Measurements from ENCODE around the gene COPE. TPM values are rescaled to one million over a fixed set of nuclear protein-coding genes. Genes with fewer than 3 reads are reported as not detected.

COPE gene
- total RNA-seq, 4 donors from 2014 or later: 169 to 229 (median 203) TPM

- Histone ChIP-seq H3K27ac (no peak overlapping the region), H3K27me3 (no peaks in the 10 kb centered on the region), H3K36me3 (no peaks in the 10 kb centered on the region), H3K4me1 (no peaks in the 10 kb centered on the region), H3K9me3 (no peaks in the 10 kb centered on the region), H3K4me3 (no peak overlapping the region)
- in situ Hi-C loops (cut with MboI; ENCODE audit: low sequenced_read_pairs in 4 of 4): no loop called here
- intact Hi-C loops (cut with DNase I; ENCODE audit: low total_unique reads): no loop called here
- ATAC-seq (no peak), DNase-seq (no peak)
- no peak for TF ChIP-seq CTCF (IDR thresholded peaks at IDR 0.05 in 4 of 5, conservative IDR thresholded peaks at IDR 0.05 in 1 of 5)
- TF ChIP-seq POLR2A (IDR thresholded peaks at IDR 0.05): no peak
These were observed 35.5 kb downstream of the COPE start for GRCh38 chr19:18883526-18884304.

GRCh38 chr19:18881491-18881890 is 37.7 kb downstream of the COPE start:
- H3K36me3 ChIP-seq: peaks cover 0 to 4% of the 10 kb centered on the region in 2 donors
- no peak overlapping the region for H3K27ac ChIP-seq
- H3K9me3 ChIP-seq: no peaks in the 10 kb centered on the region
- DNase-seq (no peak), ATAC-seq (no peak)
- TF ChIP-seq POLR2A (IDR thresholded peaks at IDR 0.05) (no peak), CTCF (IDR thresholded peaks at IDR 0.05 in 4 of 5, conservative IDR thresholded peaks at IDR 0.05 in 1 of 5) (no peak)
- no peaks in the 10 kb centered on the region for H3K27me3 ChIP-seq
- intact Hi-C loops (cut with DNase I; ENCODE audit: low total_unique reads): no loop called here
- in situ Hi-C loops (cut with MboI; ENCODE audit: low sequenced_read_pairs in 4 of 4): no loop called here
- H3K4me3 ChIP-seq: no peak overlapping the region
- H3K4me1 ChIP-seq: no peaks in the 10 kb centered on the region

- TF ChIP-seq POLR2A (IDR thresholded peaks at IDR 0.05): no peak
- no peak for TF ChIP-seq CTCF (IDR thresholded peaks at IDR 0.05 in 4 of 5, conservative IDR thresholded peaks at IDR 0.05 in 1 of 5)
- H3K36me3 ChIP-seq: peaks cover 0 to 4% of the 10 kb centered on the region in 2 donors
- H3K9me3 ChIP-seq: no peaks in the 10 kb centered on the region
- H3K4me1 ChIP-seq: no peaks in the 10 kb centered on the region
- no peak for DNase-seq
- intact Hi-C loops (cut with DNase I; ENCODE audit: low total_unique reads): no loop called here
- H3K4me3 ChIP-seq: no peak overlapping the region
- in situ Hi-C loops (cut with MboI; ENCODE audit: low sequenced_read_pairs in 4 of 4): no loop called here
- no peak overlapping the region for H3K27ac ChIP-seq
- ATAC-seq: no peak
- no peaks in the 10 kb centered on the region for H3K27me3 ChIP-seq
These were observed 39.4 kb downstream of the COPE start for GRCh38 chr19:18879579-18880373.

- in situ Hi-C loops (cut with MboI; ENCODE audit: low sequenced_read_pairs in 4 of 4) (no loop called here), intact Hi-C loops (cut with DNase I; ENCODE audit: low total_unique reads) (no loop called here)
- no peak for ATAC-seq
- Histone ChIP-seq H3K9me3 (no peaks in the 10 kb centered on the region), H3K27ac (no peak overlapping the region), H3K4me3 (no peak overlapping the region), H3K27me3 (no peaks in the 10 kb centered on the region), H3K4me1 (no peaks in the 10 kb centered on the region), H3K36me3 (peaks cover 0 to 4% of the 10 kb centered on the region in 2 donors)
- TF ChIP-seq POLR2A (IDR thresholded peaks at IDR 0.05) (no peak), CTCF (IDR thresholded peaks at IDR 0.05 in 4 of 5, conservative IDR thresholded peaks at IDR 0.05 in 1 of 5) (no peak)
- DNase-seq: no peak
These were observed 40.2 kb downstream of the COPE start for GRCh38 chr19:18878858-18879578.

Measured in gastrocnemius medialis (tissue), 4 donors.